Vagina (tissue), 2 donors: Measurements from ENCODE around the gene EFCAB9.

Source experiments
- POLR2A ChIP-seq, 2 donors: fragments of 450-650 bp; IDR thresholded peaks; one replicate each; pipeline ENCODE4 v1.6.1; 2017; ENCODE audit warnings: antibody characterized with exemption in 2 of 2, mild to moderate bottlenecking in 2 of 2, moderate library complexity in 2 of 2
- POLR2AphosphoS5 ChIP-seq, 2 donors: sonication (generic); formaldehyde crosslinking; IDR thresholded peaks; one replicate each; pipeline ENCODE4 v1.9.0; 2017; ENCODE audit warnings: antibody characterized with exemption in 2 of 2, mild to moderate bottlenecking in 2 of 2, low read depth in 1 of 2; ENCODE audit not compliant: insufficient read depth in 1 of 2
- TF ChIP-seq, protein P1 (sequence below), 3 experiments: fragments of 450-650 bp in 2 of 3; fragments of 200-600 bp in 1 of 3; sonication (generic) in 1 of 3; IDR thresholded peaks; one replicate each; pipeline ENCODE4 v1.5.1; 2017 to 2019; ENCODE audit warnings: antibody characterized with exemption in 3 of 3, mild to moderate bottlenecking in 2 of 3, moderate library complexity in 2 of 3

DNA sequence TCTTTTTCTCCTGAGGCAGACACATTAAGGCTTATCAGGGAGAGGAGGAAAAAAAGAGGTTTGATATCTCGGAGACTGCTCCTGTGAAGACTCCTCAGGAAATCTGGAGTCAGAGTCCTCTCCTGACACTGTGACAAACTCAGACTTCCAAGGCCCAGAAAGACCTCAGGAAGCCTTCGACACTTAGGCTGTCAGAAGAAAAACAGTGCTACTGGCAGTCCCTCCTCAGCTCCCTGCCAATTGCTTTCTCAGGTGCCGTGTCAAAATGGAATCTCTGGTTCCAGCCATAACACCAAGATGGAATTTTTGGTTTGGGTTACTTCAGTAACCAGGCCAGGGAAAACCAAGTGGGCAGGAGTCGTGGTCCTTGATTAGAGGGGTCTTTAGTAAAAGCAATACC, 10.1 kb upstream of the EFCAB9 start:
- TF ChIP-seq, protein P1, sequence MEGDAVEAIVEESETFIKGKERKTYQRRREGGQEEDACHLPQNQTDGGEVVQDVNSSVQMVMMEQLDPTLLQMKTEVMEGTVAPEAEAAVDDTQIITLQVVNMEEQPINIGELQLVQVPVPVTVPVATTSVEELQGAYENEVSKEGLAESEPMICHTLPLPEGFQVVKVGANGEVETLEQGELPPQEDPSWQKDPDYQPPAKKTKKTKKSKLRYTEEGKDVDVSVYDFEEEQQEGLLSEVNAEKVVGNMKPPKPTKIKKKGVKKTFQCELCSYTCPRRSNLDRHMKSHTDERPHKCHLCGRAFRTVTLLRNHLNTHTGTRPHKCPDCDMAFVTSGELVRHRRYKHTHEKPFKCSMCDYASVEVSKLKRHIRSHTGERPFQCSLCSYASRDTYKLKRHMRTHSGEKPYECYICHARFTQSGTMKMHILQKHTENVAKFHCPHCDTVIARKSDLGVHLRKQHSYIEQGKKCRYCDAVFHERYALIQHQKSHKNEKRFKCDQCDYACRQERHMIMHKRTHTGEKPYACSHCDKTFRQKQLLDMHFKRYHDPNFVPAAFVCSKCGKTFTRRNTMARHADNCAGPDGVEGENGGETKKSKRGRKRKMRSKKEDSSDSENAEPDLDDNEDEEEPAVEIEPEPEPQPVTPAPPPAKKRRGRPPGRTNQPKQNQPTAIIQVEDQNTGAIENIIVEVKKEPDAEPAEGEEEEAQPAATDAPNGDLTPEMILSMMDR (IDR thresholded peaks at IDR 0.05) = no peak
- TF ChIP-seq POLR2A (IDR thresholded peaks at IDR 0.05) (no peak), POLR2AphosphoS5 (IDR thresholded peaks at IDR 0.05; ENCODE audit: insufficient read depth in 1 of 2, low read depth in 1 of 2) (no peak)
